GM12878 (cell line): ENCODE results near the gene OSBPL3. TPM values are rescaled to one million over a fixed set of nuclear protein-coding genes. Genes with fewer than 3 reads are reported as not detected.

Experiments used
- CREM ChIP-seq: IDR thresholded peaks from 2 replicates; pipeline ENCODE4 v1.6.1; 2014; ENCODE audit warnings: antibody characterized with exemption, low read depth
- EGR1 ChIP-seq, 2 experiments: IDR thresholded peaks; 1 replicate in 1 of 2; 2 replicates in 1 of 2; pipeline ENCODE4 v1.6.1; 2011 to 2012; ENCODE audit warnings: low read depth in 2 of 2, low read length in 2 of 2, borderline replicate concordance in 1 of 2, mild to moderate bottlenecking in 1 of 2, moderate library complexity in 1 of 2
- EP300 ChIP-seq, 2 experiments: fragments of 150-350 bp in 1 of 2; IDR thresholded peaks; 2 replicates each; pipeline ENCODE4 v1.6.1; 2011 to 2012; ENCODE audit warnings: low read depth in 2 of 2, low read length in 2 of 2, borderline replicate concordance in 1 of 2, improper control_type of control experiment in 1 of 2, inconsistent platforms in 1 of 2; ENCODE audit not compliant: control insufficient read depth in 1 of 2
- FOXK2 ChIP-seq: fragments of 450-650 bp; IDR thresholded peaks from 2 replicates; pipeline ENCODE4 v1.6.1; 2017; ENCODE audit warnings: mild to moderate bottlenecking, moderate library complexity
- HDAC6 ChIP-seq: fragments of 200-600 bp; sonication (generic); IDR thresholded peaks from one replicate; pipeline ENCODE4 v1.8.0; 2017; ENCODE audit warnings: antibody characterized with exemption; ENCODE audit not compliant: unreplicated experiment
- LARP7 ChIP-seq: fragments of 450-650 bp; IDR thresholded peaks from 2 replicates; pipeline ENCODE4 v1.6.1; 2017; ENCODE audit warnings: mild to moderate bottlenecking
- NBN ChIP-seq: fragments of 450-650 bp; IDR thresholded peaks from 2 replicates; pipeline ENCODE4 v1.6.1; 2016
- NFIC ChIP-seq: IDR thresholded peaks from 2 replicates; pipeline ENCODE4 v1.6.1; 2012; ENCODE audit warnings: low read depth, mild to moderate bottlenecking, inconsistent platforms, low read length, moderate library complexity
- NFXL1 ChIP-seq: fragments of 450-650 bp; IDR thresholded peaks from 2 replicates; pipeline ENCODE4 v1.6.1; 2017; ENCODE audit warnings: antibody characterized with exemption, mild to moderate bottlenecking, borderline replicate concordance
- NR2F1 ChIP-seq: fragments of 450-650 bp; conservative IDR thresholded peaks from 2 replicates; pipeline ENCODE4 v1.6.1; 2017; ENCODE audit warnings: mild to moderate bottlenecking
- RAD21 ChIP-seq: IDR thresholded peaks from 2 replicates; pipeline ENCODE4 v1.6.1; 2011; ENCODE audit warnings: mild to moderate bottlenecking, low read depth, low read length, moderate library complexity; ENCODE audit not compliant: insufficient read depth
- RAD51 ChIP-seq: fragments of 450-650 bp; IDR thresholded peaks from 2 replicates; pipeline ENCODE4 v1.6.1; 2016; ENCODE audit warnings: moderate library complexity, mild to moderate bottlenecking, inconsistent platforms
- RBBP5 ChIP-seq: fragments of 200-600 bp; sonication (generic); conservative IDR thresholded peaks from 2 replicates; pipeline ENCODE4 v1.6.1; 2016
- RELA ChIP-seq: fragments of 450-650 bp; IDR thresholded peaks from 2 replicates; pipeline ENCODE4 v1.8.0; 2014; ENCODE audit warnings: borderline replicate concordance; ENCODE audit not compliant: partially characterized antibody
- SREBF2 ChIP-seq: IDR thresholded peaks from 2 replicates; pipeline ENCODE4 v1.6.1; 2012; ENCODE audit warnings: mild to moderate bottlenecking, low read length
- SRF ChIP-seq, 2 experiments: IDR thresholded peaks; 2 replicates each; pipeline ENCODE4 v1.6.1; 2011; ENCODE audit warnings: low read depth in 2 of 2, low read length in 2 of 2, mild to moderate bottlenecking in 1 of 2, moderate library complexity in 1 of 2
- STAT1 ChIP-seq: fragments of 450-650 bp; conservative IDR thresholded peaks from 2 replicates; pipeline ENCODE4 v1.6.1; 2014; ENCODE audit warnings: antibody characterized with exemption, mild to moderate bottlenecking
- TCF12 ChIP-seq: IDR thresholded peaks from 2 replicates; pipeline ENCODE4 v1.6.1; 2011; ENCODE audit warnings: low read depth, mild to moderate bottlenecking, low read length
- TCF3 ChIP-seq: IDR thresholded peaks from 2 replicates; pipeline ENCODE4 v1.6.1; 2012; ENCODE audit warnings: low read depth, mild to moderate bottlenecking, low read length, borderline replicate concordance; ENCODE audit not compliant: insufficient read depth
- WRNIP1 ChIP-seq: IDR thresholded peaks from 2 replicates; pipeline ENCODE4 v1.6.1; 2011; ENCODE audit warnings: low read depth, low read length, improper control_type of control experiment, borderline replicate concordance
- YY1 ChIP-seq: IDR thresholded peaks from 2 replicates; pipeline ENCODE4 v1.6.1; 2011; ENCODE audit warnings: low read depth, mild to moderate bottlenecking, low read length
- ZNF24 ChIP-seq: fragments of 450-650 bp; IDR thresholded peaks from 2 replicates; pipeline ENCODE4 v1.6.1; 2017; ENCODE audit warnings: antibody characterized with exemption, mild to moderate bottlenecking
- polyA plus RNA-seq, 11 experiments: library from polyadenylated mRNA; depleted of rRNA in 4 of 11; unstranded in 6 of 11; stranded (reverse) in 5 of 11; fragments of >200 nt; fragmentation: Nextera tagmentation in 4 of 11; fragmentation: Illumina TruSeq in 1 of 11; extraction: Ambion mirVana in 4 of 11; extraction: Trizol in 1 of 11; gene quantifications; 1 replicate in 1 of 11; 2 replicates in 10 of 11; pipeline versions ENCODE4 v1.2.1 to v1.2.3, GENCODE V29; 2011 to 2016; ENCODE audit warnings: inconsistent platforms in 2 of 11, missing spikeins in 2 of 11, low read depth in 1 of 11
- total RNA-seq, 4 experiments: library from RNA; depleted of rRNA in 3 of 4; stranded (reverse); fragments of >200 nt in 3 of 4; fragmentation: Illumina TruSeq in 1 of 4; extraction: Trizol in 1 of 4; gene quantifications; 2 replicates each; pipeline versions ENCODE4 v1.2.1 to v1.2.3, GENCODE V29; 2013 to 2021
- TF ChIP-seq, protein P1 (sequence below): IDR thresholded peaks from 2 replicates; pipeline ENCODE4 v1.6.1; 2012; ENCODE audit warnings: mild to moderate bottlenecking, low read depth, low read length
- TF ChIP-seq, protein P2 (sequence below): fragments of 450-650 bp; conservative IDR thresholded peaks from 2 replicates; pipeline ENCODE4 v1.6.1; 2017; ENCODE audit warnings: mild to moderate bottlenecking, moderate library complexity

The OSBPL3 gene
- total and polyA plus RNA-seq, 10 of the 15 experiments (the other 5 are each of a cell fraction or from before 2014, with no cell fraction given), result 6.1 to 46.6 (median 27.0) TPM

GRCh38 chr7:24965831-24966708 lies 13.9 kb downstream of the OSBPL3 start (continued):
- TF ChIP-seq SRF (IDR thresholded peaks at IDR 0.05; ENCODE audit: low read depth in 2 of 2, low read length in 2 of 2), result no peak
- TF ChIP-seq STAT1, result no peak
- no peak for TF ChIP-seq RBBP5
- peak; percentile 85 for TF ChIP-seq CREM
- TF ChIP-seq TCF12, result peak; percentile 93
- peak in 1 of 2 experiments; percentile 40; a peak in 1 of 3 replicates for TF ChIP-seq EGR1 (IDR thresholded peaks at IDR 0.05; ENCODE audit: borderline replicate concordance in 1 of 2, low read depth in 2 of 2, low read length in 2 of 2)
- TF ChIP-seq HDAC6, result no peak
- peak; percentile 81 for TF ChIP-seq TCF3
- TF ChIP-seq SREBF2, result no peak
- TF ChIP-seq FOXK2, result no peak
- TF ChIP-seq NFIC, result peak; percentile 98
- no peak for TF ChIP-seq NFXL1
- peak; percentile 56 for TF ChIP-seq RELA
- TF ChIP-seq EP300 (IDR thresholded peaks at IDR 0.05; ENCODE audit: borderline replicate concordance in 1 of 2, control insufficient read depth in 1 of 2, low read depth in 2 of 2, low read length in 2 of 2), result peak; percentile 93 to 97
- TF ChIP-seq RAD21, result 0 out of 2 replicates have a peak, but pooled peaks have one; percentile 15
- peak; percentile 27; the same call in 1 of the 2 replicates for TF ChIP-seq YY1
- no peak for TF ChIP-seq WRNIP1
- peak; percentile 98 for TF ChIP-seq NBN
- TF ChIP-seq RAD51, result peak; percentile 61
- TF ChIP-seq ZNF24, result 0 out of 2 replicates have a peak, but pooled peaks have one; percentile 7
- TF ChIP-seq, protein P1, sequence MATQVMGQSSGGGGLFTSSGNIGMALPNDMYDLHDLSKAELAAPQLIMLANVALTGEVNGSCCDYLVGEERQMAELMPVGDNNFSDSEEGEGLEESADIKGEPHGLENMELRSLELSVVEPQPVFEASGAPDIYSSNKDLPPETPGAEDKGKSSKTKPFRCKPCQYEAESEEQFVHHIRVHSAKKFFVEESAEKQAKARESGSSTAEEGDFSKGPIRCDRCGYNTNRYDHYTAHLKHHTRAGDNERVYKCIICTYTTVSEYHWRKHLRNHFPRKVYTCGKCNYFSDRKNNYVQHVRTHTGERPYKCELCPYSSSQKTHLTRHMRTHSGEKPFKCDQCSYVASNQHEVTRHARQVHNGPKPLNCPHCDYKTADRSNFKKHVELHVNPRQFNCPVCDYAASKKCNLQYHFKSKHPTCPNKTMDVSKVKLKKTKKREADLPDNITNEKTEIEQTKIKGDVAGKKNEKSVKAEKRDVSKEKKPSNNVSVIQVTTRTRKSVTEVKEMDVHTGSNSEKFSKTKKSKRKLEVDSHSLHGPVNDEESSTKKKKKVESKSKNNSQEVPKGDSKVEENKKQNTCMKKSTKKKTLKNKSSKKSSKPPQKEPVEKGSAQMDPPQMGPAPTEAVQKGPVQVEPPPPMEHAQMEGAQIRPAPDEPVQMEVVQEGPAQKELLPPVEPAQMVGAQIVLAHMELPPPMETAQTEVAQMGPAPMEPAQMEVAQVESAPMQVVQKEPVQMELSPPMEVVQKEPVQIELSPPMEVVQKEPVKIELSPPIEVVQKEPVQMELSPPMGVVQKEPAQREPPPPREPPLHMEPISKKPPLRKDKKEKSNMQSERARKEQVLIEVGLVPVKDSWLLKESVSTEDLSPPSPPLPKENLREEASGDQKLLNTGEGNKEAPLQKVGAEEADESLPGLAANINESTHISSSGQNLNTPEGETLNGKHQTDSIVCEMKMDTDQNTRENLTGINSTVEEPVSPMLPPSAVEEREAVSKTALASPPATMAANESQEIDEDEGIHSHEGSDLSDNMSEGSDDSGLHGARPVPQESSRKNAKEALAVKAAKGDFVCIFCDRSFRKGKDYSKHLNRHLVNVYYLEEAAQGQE, result no peak; the same call in 1 of the 2 replicates
- TF ChIP-seq NR2F1, result peak; percentile 99
- TF ChIP-seq LARP7, result no peak
- TF ChIP-seq, protein P2, sequence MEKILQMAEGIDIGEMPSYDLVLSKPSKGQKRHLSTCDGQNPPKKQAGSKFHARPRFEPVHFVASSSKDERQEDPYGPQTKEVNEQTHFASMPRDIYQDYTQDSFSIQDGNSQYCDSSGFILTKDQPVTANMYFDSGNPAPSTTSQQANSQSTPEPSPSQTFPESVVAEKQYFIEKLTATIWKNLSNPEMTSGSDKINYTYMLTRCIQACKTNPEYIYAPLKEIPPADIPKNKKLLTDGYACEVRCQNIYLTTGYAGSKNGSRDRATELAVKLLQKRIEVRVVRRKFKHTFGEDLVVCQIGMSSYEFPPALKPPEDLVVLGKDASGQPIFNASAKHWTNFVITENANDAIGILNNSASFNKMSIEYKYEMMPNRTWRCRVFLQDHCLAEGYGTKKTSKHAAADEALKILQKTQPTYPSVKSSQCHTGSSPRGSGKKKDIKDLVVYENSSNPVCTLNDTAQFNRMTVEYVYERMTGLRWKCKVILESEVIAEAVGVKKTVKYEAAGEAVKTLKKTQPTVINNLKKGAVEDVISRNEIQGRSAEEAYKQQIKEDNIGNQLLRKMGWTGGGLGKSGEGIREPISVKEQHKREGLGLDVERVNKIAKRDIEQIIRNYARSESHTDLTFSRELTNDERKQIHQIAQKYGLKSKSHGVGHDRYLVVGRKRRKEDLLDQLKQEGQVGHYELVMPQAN, result 0 out of 2 replicates have a peak, but pooled peaks have one; percentile 44
